Transverse colon (tissue), 4 donors: ENCODE measurements around the gene ACVR2A. TPM values are rescaled to one million over a fixed set of nuclear protein-coding genes. Genes with fewer than 3 reads are reported as not detected.

ENCODE experiments used
- DNase-seq: peaks from one replicate; pipeline ENCODE4 v3.0.0-alpha.2; 2019
- H3K27ac ChIP-seq, 4 donors: fragments of 200-600 bp; sonication (generic); 2 replicates each; pipeline ENCODE4 v1.5.1; 2016 to 2018; ENCODE audit warnings: inconsistent platforms in 4 of 4
- H3K27me3 ChIP-seq: fragments of 200-600 bp; sonication (generic); 2 replicates; pipeline ENCODE4 v1.5.1; 2017; ENCODE audit warnings: inconsistent platforms
- H3K36me3 ChIP-seq, 4 donors: fragments of 200-600 bp; sonication (generic); 2 replicates each; pipeline ENCODE4 v1.5.1; 2017 to 2019; ENCODE audit warnings: inconsistent platforms in 4 of 4
- H3K4me1 ChIP-seq, 4 donors: fragments of 200-600 bp; sonication (generic); 2 replicates each; pipeline ENCODE4 v1.5.1; 2017 to 2020; ENCODE audit warnings: inconsistent platforms in 4 of 4
- H3K4me3 ChIP-seq, 4 donors: fragments of 200-600 bp; sonication (generic); 1 replicate in 1 of 4; 2 replicates in 3 of 4; pipeline versions ENCODE4 v1.5.1 to v1.6.1; 2017 to 2019; ENCODE audit warnings: inconsistent platforms in 4 of 4
- H3K9me3 ChIP-seq, 2 donors: fragments of 200-600 bp; sonication (generic); 2 replicates each; pipeline ENCODE4 v1.5.1; 2017 to 2019; ENCODE audit warnings: inconsistent platforms in 2 of 2
- CTCF ChIP-seq, 5 experiments: fragments of 200-600 bp in 3 of 5; fragments of 450-650 bp in 2 of 5; sonication (generic) in 3 of 5; IDR thresholded peaks; 1 replicate in 2 of 5; 2 replicates in 3 of 5; pipeline ENCODE4 v1.5.1; 2016 to 2017; ENCODE audit warnings: antibody characterized with exemption in 5 of 5, inconsistent platforms in 3 of 5, mild to moderate bottlenecking in 2 of 5, moderate library complexity in 1 of 5
- EP300 ChIP-seq: sonication (generic); formaldehyde crosslinking; IDR thresholded peaks from one replicate; pipeline ENCODE4 v1.6.1; 2017; ENCODE audit warnings: antibody characterized with exemption, low read depth
- POLR2A ChIP-seq: fragments of 450-650 bp; IDR thresholded peaks from one replicate; pipeline ENCODE4 v1.6.1; 2016; ENCODE audit warnings: antibody characterized with exemption, mild to moderate bottlenecking, moderate library complexity
- POLR2AphosphoS5 ChIP-seq, 3 donors: sonication (generic); formaldehyde crosslinking; IDR thresholded peaks; one replicate each; pipeline ENCODE4 v1.6.1; 2016; ENCODE audit warnings: antibody characterized with exemption in 3 of 3
- WGBS, 2 donors: methylation state at CpG; one replicate each; pipeline ENCODE4 v1.1.5; 2018; ENCODE audit warnings: low coverage in 1 of 2; 5-methylcytosine and 5-hydroxymethylcytosine counted together
- in situ Hi-C, 4 donors: fragments of 200-750 bp; cut with MboI; loops; one replicate each; pipeline versions ENCODE4 v1.15.0 to v1.15.1; 2017; ENCODE audit warnings: low sequenced_read_pairs in 3 of 4, low pct_ligation_motif_present in 1 of 4, low pct_unique_long_range_greater_than_20kb in 1 of 4
- intact Hi-C: fragments of 100-400 bp; cut with DNase I; formaldehyde crosslinking; loops from one replicate; pipeline ENCODE4 v1.15.1; 2023; ENCODE audit warnings: low total_unique reads
- total RNA-seq, 4 donors: library from RNA; depleted of rRNA; stranded (reverse); fragments of >200 nt; gene quantifications; one replicate each; pipeline ENCODE4 v1.1.0, GENCODE V29; 2016

ACVR2A gene
- total RNA-seq, 4 donors from 2014 or later: 15.7 to 36.0 (median 19.4) TPM

DNA sequence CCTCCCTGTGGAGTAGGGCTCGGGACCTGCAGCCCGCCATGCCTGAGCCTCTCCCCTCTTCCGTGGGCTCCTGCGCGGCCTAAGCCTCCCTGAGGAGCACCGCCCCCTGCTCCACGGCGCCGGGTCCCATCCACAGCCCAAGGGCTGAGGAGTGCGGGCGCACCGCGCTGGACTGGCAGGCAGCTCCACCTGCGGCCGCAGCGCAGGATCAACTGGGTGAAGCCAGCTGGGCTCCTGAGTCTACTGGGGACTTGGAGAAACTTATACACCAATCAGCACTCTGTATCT is 17.8 kb upstream of the ACVR2A start:
- intact Hi-C loops: no loop called here

GRCh38 chr2:147829106-147829505 is 15.7 kb upstream of the ACVR2A start:
- TF ChIP-seq CTCF (IDR thresholded peaks at IDR 0.05) (no peak), EP300 (no peak), POLR2AphosphoS5 (IDR thresholded peaks at IDR 0.05) (no peak), POLR2A (no peak)
- Histone ChIP-seq H3K4me3 (no peak overlapping the region), H3K4me1 (no peaks in the 10 kb centered on the region), H3K27me3 (no peaks in the 10 kb centered on the region), H3K9me3 (no peaks in the 10 kb centered on the region), H3K27ac (no peak overlapping the region), H3K36me3 (no peaks in the 10 kb centered on the region)
- in situ Hi-C loops (no loop called here), intact Hi-C loops (no loop called here)
- DNase-seq: no peak

More for the DNA sequence above, 17.8 kb upstream of the ACVR2A start:
- in situ Hi-C loops: no loop called here
- H3K4me3 ChIP-seq: no peak overlapping the region
- peaks cover 0 to 10% of the 10 kb centered on the region in 2 donors for H3K9me3 ChIP-seq
- no peaks in the 10 kb centered on the region for H3K4me1 ChIP-seq
- DNase-seq: no peak
- H3K36me3 ChIP-seq: no peaks in the 10 kb centered on the region
- TF ChIP-seq EP300 (no peak), CTCF (IDR thresholded peaks at IDR 0.05) (no peak), POLR2AphosphoS5 (IDR thresholded peaks at IDR 0.05) (no peak), POLR2A (no peak)
- WGBS, 2 donors: 98% methylated on average over 16 of the region's 16 CpGs; no CpG with 5 or more reads in 1 of the 2 donors
- H3K27me3 ChIP-seq: no peaks in the 10 kb centered on the region
- no peak overlapping the region for H3K27ac ChIP-seq

- intact Hi-C loops (no loop called here), in situ Hi-C loops (no loop called here)
- Histone ChIP-seq H3K27ac (no peak overlapping the region), H3K9me3 (no peaks in the 10 kb centered on the region), H3K4me3 (no peak overlapping the region), H3K36me3 (no peaks in the 10 kb centered on the region), H3K4me1 (no peaks in the 10 kb centered on the region), H3K27me3 (no peaks in the 10 kb centered on the region)
- no peak for TF ChIP-seq POLR2AphosphoS5 (IDR thresholded peaks at IDR 0.05)
- TF ChIP-seq POLR2A: no peak
- no peak for TF ChIP-seq CTCF (IDR thresholded peaks at IDR 0.05)
- TF ChIP-seq EP300: no peak
- no peak for DNase-seq
- WGBS, 2 donors: 85 to 88% methylated on average over 2 of the region's 2 CpGs
These were observed 8.7 kb upstream of the ACVR2A start for GRCh38 chr2:147836099-147836498.

DNA sequence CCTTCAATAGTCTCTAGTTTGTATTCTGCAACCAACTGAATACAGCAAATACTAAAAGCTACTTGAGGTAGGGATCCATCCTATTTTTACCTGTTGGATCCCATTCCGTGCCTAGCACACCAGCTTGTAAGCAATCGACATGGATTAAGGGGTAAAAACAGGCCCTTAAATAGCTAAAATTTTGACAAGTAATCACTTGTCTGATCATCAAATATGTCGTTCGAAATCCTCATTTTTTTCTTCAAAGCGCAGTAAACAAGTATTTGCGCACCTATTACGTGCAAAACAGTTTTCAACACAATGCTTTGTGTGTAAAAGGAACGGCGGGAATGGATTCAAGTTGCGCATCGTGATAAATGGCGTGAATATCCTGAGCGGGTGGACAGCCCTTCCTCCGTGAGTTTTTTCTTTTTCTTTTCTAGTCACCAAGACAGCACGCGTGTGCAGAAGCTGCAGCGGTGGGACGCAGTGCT is 1.4 kb upstream of the ACVR2A start:
- no peaks in the 10 kb centered on the region for H3K9me3 ChIP-seq
- TF ChIP-seq POLR2A (no peak), POLR2AphosphoS5 (IDR thresholded peaks at IDR 0.05) (no peak), CTCF (IDR thresholded peaks at IDR 0.05) (no peak), EP300 (no peak)
- no peak for DNase-seq
- 2 to 7% methylated on average over 8 to 18 of the region's 18 CpGs for WGBS, 2 donors
- H3K27me3 ChIP-seq: no peaks in the 10 kb centered on the region
- peaks cover 0 to 30% (median 18%) of the 10 kb centered on the region in 4 donors for H3K4me1 ChIP-seq
- H3K36me3 ChIP-seq: no peaks in the 10 kb centered on the region
- intact Hi-C loops: no loop called here
- in situ Hi-C loops: no loop called here
- peak overlapping the region; percentile 97 to 100 (median 98) for H3K27ac ChIP-seq
- H3K4me3 ChIP-seq: peak overlapping the region; percentile 71 to 93 (median 84)
